ENCODE measurements around the gene SLC22A16. TPM values are rescaled to one million over a fixed set of nuclear protein-coding genes. Genes with fewer than 3 reads are reported as not detected.
"Not testable (repeated sequence)": the region's sequence is repeated elsewhere in the genome, so short reads cannot be mapped to it uniquely, and the experiment has no call there.

SLC22A16 gene
- total and polyA plus RNA-seq, 2 donors (not counting 1 experiment from before 2014, with no cell fraction given), result not detected

GRCh38 chr6:110488606-110489190 lies 12.3 kb upstream of the SLC22A16 start:
- Mint-ChIP-seq H3K4me3 (no peak overlapping the region), H3K27ac (no peak overlapping the region), H3K9me3 (ENCODE audit: insufficient read depth) (no peaks in the 10 kb centered on the region), H3K27me3 (peaks cover 38% of the 10 kb centered on the region), H3K4me1 (no peaks in the 10 kb centered on the region)
- H2AFZ ChIP-seq (ENCODE audit: insufficient read depth, low read depth, low read length, poor library complexity, severe bottlenecking), result no peak overlapping the region
- no peaks in the 10 kb centered on the region for H3K27me3 ChIP-seq (replicated peaks in 1 of 4; ENCODE audit: control extremely low read depth in 1 of 4, control insufficient read depth in 3 of 4, insufficient read depth in 4 of 4, low read length in 3 of 4)
- 100% methylated on average over 2 of the region's 6 CpGs for WGBS (ENCODE audit: insufficient coverage)
- DNase-seq, result no peak
- TF ChIP-seq EZH2 (IDR thresholded peaks at IDR 0.05; ENCODE audit: borderline replicate concordance, insufficient read depth, low read depth, low read length, poor library complexity, severe bottlenecking) (no peak), CTCF (IDR thresholded peaks at IDR 0.05) (no peak)
- no peak overlapping the region for H3K4me3 ChIP-seq (ENCODE audit: control extremely low read depth in 1 of 5, extremely low read depth in 1 of 5, insufficient read depth in 1 of 5, low read depth in 2 of 5, low read length in 4 of 5)
- H3K9ac ChIP-seq (ENCODE audit: low read length), result no peak overlapping the region
- H4K20me1 ChIP-seq (ENCODE audit: control insufficient read depth, insufficient read depth, low read length, poor library complexity, severe bottlenecking), result no peaks in the 10 kb centered on the region
- ChIA-PET CTCF (no interaction called here), POLR2A (no interaction called here)
- H3K79me2 ChIP-seq (ENCODE audit: control insufficient read depth, insufficient read depth, low read length), result no peaks in the 10 kb centered on the region
- no peaks in the 10 kb centered on the region for H3K36me3 ChIP-seq (replicated peaks in 1 of 2; ENCODE audit: control extremely low read depth in 1 of 2, control insufficient read depth in 1 of 2, extremely low read depth in 1 of 2, insufficient read depth in 2 of 2, low read length in 1 of 2)
- H3K4me1 ChIP-seq (ENCODE audit: control insufficient read depth in 2 of 2, insufficient read depth in 2 of 2, low read length in 2 of 2), result no peaks in the 10 kb centered on the region
- ATAC-seq (ENCODE audit: low read depth), result no peak
- no peak overlapping the region for H3K27ac ChIP-seq (ENCODE audit: low read length in 2 of 2)
- H3K9me3 ChIP-seq (ENCODE audit: control extremely low read depth in 1 of 3, control insufficient read depth in 2 of 3, insufficient read depth in 1 of 3, low read length in 2 of 3), result no peaks in the 10 kb centered on the region
- intact Hi-C loops (cut with micrococcal nuclease), result no loop called here
- H3K4me2 ChIP-seq (replicated peaks; ENCODE audit: low read depth, low read length, poor library complexity, severe bottlenecking), result no peak overlapping the region

- ATAC-seq (ENCODE audit: low read depth); H3K4me1 ChIP-seq (ENCODE audit: control insufficient read depth in 2 of 2, insufficient read depth in 2 of 2, low read length in 2 of 2); H3K4me2 ChIP-seq (replicated peaks; ENCODE audit: low read depth, low read length, poor library complexity, severe bottlenecking); intact Hi-C loops (cut with micrococcal nuclease); H3K9me3 Mint-ChIP-seq (ENCODE audit: insufficient read depth); H3K9me3 ChIP-seq (ENCODE audit: control extremely low read depth in 1 of 3, control insufficient read depth in 2 of 3, insufficient read depth in 1 of 3, low read length in 2 of 3); H3K27ac ChIP-seq (ENCODE audit: low read length in 2 of 2); H4K20me1 ChIP-seq (ENCODE audit: control insufficient read depth, insufficient read depth, low read length, poor library complexity, severe bottlenecking); DNase-seq; H3K27ac Mint-ChIP-seq; H3K4me1 Mint-ChIP-seq; POLR2A ChIA-PET; H3K79me2 ChIP-seq (ENCODE audit: control insufficient read depth, insufficient read depth, low read length); H2AFZ ChIP-seq (ENCODE audit: insufficient read depth, low read depth, low read length, poor library complexity, severe bottlenecking); H3K4me3 Mint-ChIP-seq; H3K27me3 ChIP-seq (replicated peaks in 1 of 4; ENCODE audit: control extremely low read depth in 1 of 4, control insufficient read depth in 3 of 4, insufficient read depth in 4 of 4, low read length in 3 of 4); CTCF ChIA-PET; H3K36me3 ChIP-seq (replicated peaks in 1 of 2; ENCODE audit: control extremely low read depth in 1 of 2, control insufficient read depth in 1 of 2, extremely low read depth in 1 of 2, insufficient read depth in 2 of 2, low read length in 1 of 2); H3K4me3 ChIP-seq (ENCODE audit: control extremely low read depth in 1 of 5, extremely low read depth in 1 of 5, insufficient read depth in 1 of 5, low read depth in 2 of 5, low read length in 4 of 5); H3K9ac ChIP-seq (ENCODE audit: low read length): not testable (repeated sequence)
- peaks cover 35% of the 10 kb centered on the region for H3K27me3 Mint-ChIP-seq
- WGBS (ENCODE audit: insufficient coverage), result no CpG with 5 or more reads among the region's 3 CpGs
These were observed 11.6 kb upstream of the SLC22A16 start for GRCh38 chr6:110487968-110488381.

Measured in B cell (primary cell).